Myocyte (in vitro differentiated cells): ENCODE measurements around the gene AGBL1. TPM values are rescaled to one million over a fixed set of nuclear protein-coding genes. Genes with fewer than 3 reads are reported as not detected.
"Not testable (repeated sequence)": the region's sequence is repeated elsewhere in the genome, so short reads cannot be mapped to it uniquely, and the experiment has no call there.

ENCODE experiments used
- DNase-seq: peaks from one replicate; pipeline ENCODE4 v3.0.0-alpha.2; 2012; ENCODE audit warnings: low read depth
- total RNA-seq: library from RNA; depleted of rRNA; stranded (reverse); fragments of >200 nt; gene quantifications from 2 replicates; pipeline ENCODE4 v1.2.3, GENCODE V29; 2014

Gene AGBL1
- total RNA-seq, 1 donor from 2014 or later, result 3.3 TPM

DNA sequence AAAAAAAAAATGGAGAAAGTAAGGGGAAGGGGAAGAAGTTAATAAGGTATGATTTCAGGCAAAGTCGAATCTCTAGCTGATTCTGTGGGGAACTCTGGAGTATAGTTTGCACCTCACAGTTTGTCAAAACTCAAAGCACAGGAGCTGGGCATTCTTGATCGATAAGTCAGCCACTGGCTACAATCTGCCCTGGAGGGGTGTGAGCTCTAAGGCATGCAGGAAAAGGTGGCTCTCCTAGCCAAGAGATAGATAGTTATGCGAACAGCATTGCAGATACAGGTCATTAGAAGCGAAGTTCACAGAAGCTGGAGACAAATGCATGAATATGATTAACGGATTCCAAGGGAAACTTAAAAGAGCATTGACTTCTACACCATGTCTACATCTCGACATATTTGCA is 952.6 kb downstream of the AGBL1 start:
- DNase-seq, result no peak

DNA sequence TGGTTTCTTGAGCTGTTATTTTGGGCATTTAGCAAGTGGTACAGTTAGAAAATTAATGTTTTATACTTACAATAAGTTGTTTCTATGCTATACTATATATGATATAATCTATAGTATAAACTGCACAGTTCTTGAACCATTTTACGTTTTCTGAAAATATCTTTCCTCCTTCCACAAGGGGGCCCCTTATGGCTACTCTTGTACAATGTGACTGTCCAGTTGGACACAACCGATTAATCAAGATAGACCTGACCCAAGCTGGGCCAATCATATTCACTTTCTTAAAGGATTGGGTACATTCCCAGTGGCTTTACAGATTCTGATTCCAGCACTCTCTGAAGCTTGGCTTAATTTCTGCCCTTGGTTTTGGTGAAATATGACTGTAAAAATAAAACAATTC is 953.4 kb downstream of the AGBL1 start:
- DNase-seq, result peak; percentile 13

DNA sequence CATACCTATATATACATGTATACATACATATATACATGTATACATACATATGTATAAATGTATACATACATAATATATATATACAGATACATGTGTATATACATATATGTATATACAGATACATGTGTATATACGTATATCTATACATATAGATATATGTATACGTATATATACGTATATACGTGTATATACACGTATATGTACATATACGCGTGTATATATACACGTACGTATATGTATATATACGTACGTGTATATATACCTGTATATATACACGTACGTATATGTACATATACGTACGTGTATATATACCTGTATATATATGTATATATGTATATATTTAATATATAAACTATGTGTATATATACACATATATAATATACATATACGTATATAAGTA is 955.2 kb downstream of the AGBL1 start:
- no peak for DNase-seq

DNA sequence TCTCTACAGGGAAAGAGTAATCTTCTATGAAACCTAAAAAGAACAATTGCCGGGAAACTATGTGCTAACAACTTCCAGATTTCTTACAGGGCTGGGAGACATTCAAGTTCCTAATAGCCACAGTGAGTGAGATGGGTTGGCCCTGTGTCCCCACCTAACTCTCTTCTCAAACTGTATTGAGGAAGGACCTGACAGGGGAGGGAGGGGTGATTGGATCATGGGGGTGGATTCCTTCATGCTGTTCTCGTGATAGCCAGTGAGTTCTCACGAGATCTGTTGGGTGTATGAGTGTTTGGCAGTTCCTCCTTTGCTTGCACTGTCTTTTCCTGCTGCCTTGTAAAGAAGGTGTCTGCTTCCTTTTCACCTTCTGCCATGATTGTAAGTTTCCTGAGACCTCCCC is 958.7 kb downstream of the AGBL1 start:
- no peak for DNase-seq

DNA sequence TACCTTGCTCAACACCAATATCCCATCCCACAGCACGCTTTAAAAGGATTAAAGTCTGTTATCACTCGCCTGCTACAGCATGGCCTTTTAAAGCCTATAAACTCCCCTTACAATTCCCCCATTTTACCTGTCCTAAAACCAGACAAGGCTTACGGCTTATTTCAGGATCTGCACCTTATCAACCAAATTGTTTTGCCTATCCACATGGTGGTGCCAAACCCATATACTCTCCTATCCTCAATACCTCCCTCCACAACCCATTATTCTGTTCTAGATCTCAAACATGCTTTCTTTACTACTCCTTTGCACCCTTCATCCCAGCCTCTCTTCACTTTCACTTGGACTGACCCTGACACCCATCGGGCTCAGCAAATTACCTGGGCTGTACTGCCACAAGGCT is 962.9 kb downstream of the AGBL1 start:
- not testable (repeated sequence) for DNase-seq

GRCh38 chr15:87045746-87046145 is 966.1 kb downstream of the AGBL1 start:
- DNase-seq, result peak; percentile 7

DNA sequence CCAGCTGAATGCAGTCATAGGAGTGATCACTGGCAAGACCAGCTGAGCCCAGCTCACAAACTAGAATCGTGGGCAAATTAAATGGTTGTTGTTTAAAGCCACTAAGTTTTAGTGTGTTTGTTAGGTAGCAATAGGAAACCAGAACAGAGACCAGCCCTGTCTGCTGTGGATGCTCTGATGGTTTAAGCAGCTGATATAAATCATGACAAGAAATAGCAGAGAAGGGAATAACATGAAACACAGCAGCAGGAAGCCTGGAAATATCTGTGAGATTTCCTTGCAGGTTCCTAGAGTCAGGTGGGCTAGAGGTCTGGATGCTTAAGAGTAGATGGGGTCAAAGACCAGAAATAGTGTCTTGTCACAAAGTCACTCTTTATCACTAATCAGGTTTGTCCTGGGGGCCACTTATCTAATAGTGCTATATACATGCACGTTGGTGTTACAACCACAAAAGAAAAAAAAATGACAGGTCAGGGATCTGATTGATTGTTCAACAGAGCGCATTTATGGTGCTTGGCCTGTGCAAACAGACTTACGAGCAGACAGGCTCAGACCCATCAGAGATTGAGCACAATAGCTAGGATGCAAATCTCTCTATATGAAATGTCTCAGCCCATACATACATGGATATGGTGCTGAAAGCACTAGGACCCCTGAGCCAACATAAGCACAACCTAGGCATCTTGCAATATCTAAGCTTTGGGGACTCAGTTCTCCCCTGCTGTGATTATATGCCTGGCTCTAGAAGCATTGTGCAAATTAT is 967.7 kb downstream of the AGBL1 start:
- DNase-seq, result no peak
